HG03175 (cell line): Measurements from ENCODE around the gene CLIP2.
A peak's percentile ranks its signal among the peaks of the same experiment; 100 is the strongest.

Experiments
- ATAC-seq: cut with Tn5 transposase; IDR thresholded peaks from one replicate; pipeline ENCODE4 v1.9.1; 2021; ENCODE audit warnings: mild to moderate bottlenecking, moderate library complexity; ENCODE audit not compliant: unreplicated experiment

The CLIP2 gene

DNA sequence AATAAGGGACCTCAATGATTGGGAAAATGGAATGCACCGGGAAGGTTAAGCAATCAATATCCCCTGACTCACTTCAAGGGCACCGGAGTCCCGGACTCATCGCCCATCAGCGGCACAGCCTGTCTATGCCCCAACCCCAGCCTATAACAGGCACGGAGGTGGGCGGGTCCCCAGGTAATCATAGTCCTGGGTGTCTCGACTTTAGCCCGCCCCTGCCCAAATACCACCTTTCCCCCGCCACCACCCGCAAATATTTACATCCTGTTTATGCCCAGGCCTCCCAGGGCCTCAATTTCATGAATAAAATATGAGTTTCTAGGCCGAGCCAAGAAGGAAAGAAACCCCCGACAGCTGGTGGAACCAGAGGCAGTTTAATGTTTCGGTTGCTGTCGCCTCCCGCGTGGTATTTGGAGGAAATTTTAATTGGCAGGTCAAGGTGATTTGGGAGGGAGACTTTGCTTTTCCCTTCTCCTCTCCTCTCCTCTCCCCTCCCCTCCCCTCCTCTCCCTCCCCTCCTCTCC, 19.4 kb upstream of the CLIP2 start:
- peak; percentile 28 for ATAC-seq

DNA sequence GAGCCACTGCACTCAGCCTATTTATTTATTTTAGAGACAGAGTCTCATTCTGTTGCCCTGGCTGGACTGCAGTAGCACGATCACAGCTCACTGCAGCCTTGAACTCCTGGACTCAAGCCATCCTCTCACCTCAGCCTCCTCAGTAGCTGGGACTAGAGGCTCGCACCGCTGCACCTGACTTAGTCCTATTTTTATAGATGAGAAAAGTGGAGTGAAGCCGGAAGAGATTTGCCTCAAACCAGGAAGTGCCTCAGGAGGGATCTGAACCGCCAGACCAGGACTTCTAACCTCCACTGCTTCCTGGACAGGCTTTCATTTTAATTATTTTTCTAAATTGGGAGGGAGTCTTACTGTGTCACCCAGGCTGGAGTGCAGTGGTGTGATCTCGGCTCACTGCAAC, 17.5 kb upstream of the CLIP2 start:
- no peak for ATAC-seq

DNA sequence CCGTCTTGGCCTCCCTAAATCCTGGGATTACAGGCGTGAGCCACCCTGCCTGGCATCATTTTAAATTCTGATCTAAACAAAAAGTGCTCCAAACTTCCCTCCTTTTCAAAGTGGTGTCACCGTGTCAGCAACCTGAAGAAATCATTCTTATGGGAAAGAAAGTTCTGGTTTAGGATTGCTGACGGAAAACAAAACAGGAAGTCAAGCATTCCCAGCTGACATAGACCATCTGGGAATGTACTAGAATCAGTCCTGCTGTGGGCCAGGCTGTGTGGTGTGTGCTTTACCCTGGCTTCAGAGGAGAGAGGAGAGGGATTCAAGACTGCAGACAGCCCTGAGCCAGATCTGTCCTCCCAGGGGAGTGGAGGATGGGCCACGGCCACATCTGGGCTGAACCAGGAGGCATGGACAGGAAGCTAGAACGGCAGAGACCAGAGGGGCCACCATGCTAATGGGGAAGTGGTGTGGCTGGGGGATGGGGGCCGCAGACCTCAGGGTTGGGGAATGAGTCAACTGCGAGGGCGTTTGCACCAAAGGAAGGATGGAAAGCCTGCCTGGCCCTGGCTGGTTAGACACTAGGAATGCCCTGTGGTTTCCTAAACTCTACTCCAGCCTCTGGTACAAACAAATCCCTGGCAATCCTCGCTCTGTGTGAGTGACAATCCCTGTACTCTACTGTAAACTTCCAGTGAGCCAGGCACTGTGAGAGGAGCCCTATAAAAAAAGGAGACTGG, 16.7 kb upstream of the CLIP2 start:
- peak; percentile 85 for ATAC-seq

DNA sequence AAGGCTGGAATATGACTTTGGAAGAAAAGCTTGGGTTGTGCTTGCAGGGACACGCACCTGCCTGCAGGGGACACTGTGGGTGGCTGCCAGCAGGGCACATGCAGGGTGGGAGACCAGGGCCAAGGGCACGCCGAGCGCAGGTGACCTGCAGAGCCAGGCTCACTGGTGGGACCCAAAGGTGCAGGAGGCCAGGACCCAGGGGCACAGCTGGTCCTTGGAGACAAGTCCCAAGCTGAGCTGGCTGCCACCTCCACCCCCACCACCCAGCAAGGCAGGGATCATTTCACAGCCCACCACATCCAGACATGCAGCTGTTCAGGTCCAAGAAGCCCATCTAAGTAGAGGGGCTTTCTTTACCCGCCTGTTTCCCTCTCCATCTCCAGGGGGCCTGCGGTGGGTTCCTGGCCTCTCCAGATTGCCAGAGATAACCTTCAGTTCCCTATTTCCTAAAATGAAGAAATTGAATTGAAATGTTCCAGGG, 13.8 kb upstream of the CLIP2 start:
- ATAC-seq = no peak

DNA sequence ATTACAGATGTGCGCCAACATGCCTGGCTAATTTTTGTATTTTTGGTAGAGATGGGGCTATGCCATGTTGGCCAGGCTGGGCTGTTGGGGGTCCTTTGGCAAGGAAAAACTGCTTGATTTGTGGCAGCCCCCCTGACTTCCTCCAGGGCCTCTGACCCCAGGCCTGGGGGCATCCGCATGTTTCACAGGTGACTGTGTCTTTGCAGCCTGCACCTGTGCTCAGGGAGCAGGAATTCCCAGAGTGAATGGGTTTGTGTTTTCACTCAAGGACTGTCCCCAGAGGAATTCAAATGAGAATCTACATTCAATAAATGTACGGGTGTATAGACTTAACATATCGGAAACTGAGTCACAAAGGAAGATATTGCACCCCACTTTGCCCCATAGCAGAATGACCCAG, 11.6 kb upstream of the CLIP2 start:
- no peak for ATAC-seq

DNA sequence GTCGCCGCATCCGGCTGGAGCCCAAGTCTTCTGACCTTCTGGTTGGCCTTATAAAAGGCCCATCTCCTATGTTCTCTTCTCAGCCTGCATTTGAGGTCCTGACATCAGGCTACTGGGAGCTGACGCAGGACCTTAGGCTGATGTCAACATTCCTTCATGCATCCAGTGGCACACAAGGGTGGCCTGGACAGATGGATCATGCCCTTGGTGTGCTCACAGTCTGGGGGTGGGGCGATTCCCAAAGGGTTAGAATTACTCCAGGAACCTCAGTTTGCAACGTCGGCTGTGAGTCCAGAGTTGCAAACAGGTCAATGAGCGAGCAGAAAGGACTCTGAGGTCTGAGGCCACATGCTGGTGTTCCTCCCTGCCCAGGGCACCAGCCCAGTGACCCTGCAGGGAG, 8.2 kb upstream of the CLIP2 start:
- ATAC-seq = no peak

DNA sequence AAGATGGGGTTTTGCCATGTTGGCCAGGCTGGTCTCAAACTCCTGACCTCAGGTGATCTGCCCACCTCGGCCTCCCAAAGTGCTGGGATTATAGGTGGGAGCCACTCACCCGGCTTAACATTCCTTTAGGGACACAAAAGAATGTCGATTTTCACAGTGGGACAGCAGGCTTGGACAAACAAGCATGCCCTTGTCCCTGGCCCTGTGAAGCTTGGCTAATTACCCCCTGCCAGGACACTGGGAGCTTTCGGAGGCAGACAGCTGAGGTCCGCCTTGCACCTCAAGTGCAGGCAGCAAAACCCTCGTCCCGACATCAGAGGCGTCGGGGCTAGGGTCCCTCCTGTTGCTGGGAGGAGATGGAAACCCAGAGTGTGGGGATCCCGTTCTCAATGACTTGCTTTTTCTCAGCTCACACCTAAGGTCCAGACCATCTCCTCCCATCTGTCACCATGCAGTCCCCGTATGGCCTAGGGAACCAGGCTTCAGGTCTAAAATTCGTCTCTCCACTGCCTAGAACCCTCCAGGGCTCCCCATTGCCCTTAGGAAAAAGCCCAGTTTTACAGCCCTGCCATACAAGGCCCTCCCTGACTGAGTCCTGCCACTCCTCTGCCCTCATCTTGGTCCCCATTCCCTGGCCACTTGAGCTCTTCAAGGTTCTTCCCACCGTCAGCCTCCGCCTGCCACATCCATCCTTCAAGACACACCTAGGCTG, 6.3 kb upstream of the CLIP2 start:
- no peak for ATAC-seq

DNA sequence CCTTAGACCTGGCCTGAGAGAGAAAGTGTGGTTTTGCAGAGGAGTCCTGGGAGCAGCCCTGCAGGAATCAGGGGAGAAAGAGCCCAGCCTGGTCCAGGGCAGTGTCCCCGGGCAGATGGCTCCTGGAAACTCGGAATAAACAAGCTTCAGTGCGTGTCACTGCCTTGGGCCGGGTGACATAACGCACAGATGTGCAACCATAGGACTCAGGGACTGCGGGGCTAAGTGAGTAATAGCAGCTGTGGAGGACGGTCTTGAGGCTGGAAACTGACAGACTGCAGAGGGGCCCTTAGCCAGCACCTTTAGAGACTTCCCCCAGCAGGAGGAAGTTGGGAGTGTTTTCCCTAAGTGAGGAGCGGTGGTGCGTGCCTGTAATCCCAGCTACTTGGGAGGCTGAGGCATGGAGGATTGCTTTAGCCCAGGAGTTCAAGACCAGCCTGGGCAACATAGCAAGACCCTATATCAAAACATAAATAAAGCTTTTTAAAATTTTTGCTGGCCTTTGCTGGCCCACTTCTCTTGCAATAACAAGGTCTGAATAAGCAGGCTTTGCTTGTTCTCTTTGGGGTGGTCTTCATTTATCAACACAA, 5.3 kb upstream of the CLIP2 start:
- ATAC-seq = no peak

DNA sequence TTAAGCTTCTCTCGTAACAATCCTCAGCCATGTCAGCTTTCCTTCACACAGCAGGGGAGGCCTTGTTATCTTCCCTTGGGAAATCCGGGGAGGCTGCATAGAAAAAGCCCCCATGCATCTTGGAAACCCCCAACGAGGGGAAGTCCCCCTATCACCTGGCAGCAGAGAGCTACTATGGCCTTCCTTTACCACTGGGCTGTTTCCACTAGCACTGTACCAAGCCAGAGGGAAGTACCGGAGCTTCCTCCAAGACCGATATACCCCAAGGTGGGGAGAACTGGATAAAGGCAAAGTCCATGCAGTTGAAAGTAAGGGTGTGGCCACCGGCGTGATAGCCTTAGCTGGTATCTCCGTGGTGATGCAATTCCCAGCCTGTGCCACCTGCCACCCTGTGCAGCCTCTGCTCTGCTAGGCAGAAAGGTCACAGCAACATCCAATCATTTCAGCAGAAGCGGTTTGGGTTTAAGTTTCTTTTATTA, 4.4 kb upstream of the CLIP2 start:
- no peak for ATAC-seq

DNA sequence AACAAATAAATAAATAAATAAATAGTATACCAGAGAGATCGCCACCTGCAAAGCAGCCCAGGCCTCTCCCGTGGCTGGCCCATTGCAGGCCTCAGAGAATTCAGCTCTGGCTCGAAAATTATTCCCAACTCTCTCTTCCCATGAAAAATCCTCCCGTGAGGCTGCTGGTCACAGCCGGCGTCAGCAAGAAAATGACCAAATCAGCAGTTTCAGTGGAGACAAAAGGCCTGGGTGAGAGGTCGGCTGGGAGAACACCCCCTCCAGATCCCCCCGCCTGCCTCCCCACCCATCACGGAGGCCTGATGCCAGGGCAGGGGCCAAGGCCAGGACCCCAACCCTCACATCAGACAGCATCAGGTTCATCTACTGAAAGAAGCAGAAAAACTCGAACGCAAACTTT, 3.1 kb upstream of the CLIP2 start:
- ATAC-seq = no peak

DNA sequence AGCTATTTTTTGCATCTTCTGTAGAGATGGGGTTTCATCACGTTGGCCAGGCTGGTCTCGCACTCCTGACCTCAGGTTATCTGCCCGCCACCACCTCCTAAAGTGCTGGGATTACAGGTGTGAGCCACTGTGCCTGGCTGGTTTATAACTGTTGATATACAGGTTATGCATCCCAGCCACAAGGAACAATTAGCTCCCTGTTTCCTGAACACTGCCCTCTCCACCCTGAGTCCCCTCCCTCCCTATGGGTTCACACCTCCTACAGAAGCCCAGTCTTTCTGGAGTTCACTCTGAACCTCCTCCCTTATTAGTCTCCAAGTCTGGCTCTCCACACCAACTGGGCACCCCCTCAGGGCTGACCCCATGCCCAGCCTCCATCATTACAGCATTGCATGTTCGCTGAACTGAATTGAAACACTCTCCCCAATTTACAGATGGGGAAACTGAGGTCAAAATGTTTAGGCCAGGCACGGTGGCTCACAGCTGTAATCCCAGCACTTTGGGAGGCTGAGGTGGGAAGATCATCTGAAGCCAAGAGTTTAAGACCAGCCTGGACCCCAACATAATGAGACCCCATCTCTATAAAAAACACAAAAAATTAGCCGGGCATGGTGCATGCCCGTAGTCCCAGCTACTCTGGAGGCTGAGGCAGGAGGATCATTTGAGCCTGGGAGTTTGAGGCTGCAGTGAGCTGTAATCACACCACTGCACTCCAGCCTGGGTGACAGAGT, 1.7 kb upstream of the CLIP2 start:
- no peak for ATAC-seq

DNA sequence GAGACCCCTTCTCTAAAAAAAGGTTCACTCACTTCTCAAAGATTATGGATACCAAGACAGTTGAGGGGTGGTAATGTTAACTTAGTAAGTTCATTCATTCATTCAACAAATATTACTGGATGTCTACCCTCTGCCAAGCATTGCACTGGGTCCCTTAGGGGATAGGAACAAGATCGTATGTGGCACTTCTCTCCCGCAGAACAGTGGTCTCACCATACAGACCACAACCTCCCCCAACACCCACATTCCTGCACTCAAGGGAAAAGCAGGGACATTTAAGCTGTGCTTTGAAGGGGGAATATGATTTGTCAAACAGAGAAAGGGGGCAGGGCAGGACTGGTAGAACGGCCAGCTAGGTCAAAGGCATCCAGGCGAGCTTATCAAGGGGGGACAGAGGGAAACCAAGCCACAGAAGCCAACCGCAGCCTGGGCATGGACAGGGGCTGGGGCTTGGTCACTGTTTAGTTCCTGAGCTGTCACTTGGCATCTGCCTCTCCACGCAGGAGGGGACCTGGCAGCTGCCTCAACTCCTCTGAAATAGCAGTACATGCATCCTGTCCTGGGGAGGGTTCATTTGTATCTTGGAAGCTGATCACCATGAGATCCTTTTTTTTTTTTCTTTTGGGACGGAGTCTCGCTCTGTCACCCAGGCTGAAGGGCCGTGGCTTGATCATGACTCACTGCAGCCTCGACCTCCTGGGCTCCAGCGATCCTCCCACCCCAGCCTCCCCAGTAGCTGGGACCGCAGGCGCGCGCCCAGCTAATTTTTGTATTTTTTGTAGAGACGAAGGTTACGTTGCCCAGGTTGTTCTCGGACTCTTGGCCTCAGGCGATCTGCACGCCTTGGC, 949 bp upstream of the CLIP2 start:
- no peak for ATAC-seq

DNA sequence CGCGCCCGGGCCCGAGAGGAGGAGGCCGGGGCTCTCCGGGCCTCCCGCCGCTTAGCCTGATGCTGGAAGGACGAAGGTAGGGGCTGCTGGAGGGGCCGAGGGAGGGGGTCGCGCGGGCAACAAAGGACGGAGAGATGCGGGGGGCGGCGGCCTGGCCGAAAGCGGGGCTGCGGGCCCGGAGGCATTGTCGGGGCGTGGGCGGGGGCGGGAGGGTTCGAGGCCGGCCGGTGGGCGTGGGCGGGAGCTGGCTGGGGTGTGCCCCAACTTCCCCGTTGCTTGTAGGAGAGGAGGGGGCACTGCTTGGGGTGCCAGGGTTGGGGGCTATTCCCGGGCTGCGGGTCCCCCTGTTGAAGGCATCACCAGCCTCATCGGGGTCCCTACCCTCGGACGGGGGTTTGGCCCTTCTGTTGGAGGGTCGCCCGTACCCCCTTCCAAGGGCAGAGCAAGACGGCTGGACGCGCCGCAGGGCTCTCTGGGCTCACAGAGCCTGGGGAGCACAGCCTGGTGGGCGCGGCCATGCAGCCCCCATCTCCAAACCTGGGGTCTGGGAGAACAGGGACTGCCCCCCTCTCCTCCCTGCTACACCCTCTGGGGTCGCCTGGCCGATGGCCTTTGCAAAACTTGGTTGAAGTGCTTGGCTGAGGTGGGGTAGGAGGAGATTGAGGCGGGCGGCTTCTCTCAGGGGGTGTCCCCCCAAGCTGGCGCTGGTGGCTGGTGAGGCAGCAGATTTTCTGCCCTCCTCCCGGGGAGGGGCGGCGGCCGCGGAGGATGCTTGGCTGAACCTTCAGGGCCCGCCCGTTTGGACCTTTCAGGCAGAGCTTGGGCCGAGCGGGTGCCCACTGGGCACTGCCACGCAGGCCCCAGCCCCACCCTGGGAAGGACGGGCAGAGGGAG, 699 bp downstream of the CLIP2 start:
- ATAC-seq = no peak

DNA sequence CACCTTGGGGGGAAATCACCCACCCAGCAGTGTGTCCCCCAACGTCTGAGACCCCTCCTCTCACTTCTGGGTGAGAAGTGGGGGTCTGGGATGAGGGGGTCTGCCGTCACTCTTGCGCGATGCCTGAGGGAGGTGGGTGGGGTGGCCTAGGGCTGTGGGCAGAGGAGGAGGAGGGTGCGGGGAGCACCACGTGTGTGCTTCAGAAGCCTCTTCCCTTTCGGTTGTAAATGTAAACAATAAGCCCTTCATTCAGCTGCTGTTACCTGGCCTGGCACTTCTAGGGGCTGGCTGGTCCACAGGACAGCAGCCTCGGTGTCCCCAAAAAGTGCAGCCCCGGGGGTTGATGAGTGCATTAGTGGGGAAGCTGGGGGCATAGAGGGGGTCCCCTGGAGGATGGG, 1.3 kb downstream of the CLIP2 start:
- no peak for ATAC-seq

DNA sequence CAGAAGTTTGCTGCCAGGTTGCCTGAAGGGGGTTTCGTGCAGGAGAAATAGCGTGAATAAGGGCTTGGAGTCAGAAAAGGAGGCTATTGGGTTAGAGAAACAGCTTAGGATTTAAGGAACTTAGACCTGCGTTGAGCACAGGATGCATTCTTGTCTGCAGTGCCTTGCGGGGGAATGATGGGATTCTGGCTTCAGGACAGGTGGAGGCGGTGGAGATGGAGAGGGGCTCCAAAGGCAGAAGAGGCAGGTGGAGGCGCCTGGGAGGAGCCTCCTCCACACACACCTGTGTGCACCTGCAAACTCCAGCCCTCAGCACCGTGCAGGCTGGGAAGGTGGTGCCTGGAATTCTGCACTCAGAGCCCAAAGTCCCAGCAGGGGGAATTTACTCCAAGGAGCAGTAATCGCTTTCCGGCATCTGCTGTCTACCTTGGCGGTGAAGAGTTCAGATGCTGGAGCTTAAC, 1.8 kb downstream of the CLIP2 start:
- ATAC-seq = no peak

DNA sequence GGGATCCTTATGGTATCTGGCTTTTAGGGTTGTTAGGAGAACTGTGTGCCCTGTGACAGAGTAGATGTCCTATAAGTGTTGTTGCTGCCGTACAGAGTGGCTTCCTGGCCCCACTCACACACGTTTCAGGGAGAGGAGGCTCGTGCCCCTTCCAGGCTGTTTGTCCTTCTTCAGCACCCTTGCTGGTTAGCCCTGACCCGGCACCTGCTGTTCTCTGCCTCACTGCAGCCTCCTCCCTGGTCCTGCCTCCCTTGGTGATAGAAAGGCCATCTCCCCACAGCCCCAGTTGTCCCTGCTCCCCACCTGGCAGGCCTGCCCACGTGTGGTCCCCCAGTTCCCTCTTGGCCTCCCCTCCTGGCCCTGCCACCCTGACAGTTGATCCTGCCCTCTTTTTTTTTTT, 2.3 kb downstream of the CLIP2 start:
- no peak for ATAC-seq

DNA sequence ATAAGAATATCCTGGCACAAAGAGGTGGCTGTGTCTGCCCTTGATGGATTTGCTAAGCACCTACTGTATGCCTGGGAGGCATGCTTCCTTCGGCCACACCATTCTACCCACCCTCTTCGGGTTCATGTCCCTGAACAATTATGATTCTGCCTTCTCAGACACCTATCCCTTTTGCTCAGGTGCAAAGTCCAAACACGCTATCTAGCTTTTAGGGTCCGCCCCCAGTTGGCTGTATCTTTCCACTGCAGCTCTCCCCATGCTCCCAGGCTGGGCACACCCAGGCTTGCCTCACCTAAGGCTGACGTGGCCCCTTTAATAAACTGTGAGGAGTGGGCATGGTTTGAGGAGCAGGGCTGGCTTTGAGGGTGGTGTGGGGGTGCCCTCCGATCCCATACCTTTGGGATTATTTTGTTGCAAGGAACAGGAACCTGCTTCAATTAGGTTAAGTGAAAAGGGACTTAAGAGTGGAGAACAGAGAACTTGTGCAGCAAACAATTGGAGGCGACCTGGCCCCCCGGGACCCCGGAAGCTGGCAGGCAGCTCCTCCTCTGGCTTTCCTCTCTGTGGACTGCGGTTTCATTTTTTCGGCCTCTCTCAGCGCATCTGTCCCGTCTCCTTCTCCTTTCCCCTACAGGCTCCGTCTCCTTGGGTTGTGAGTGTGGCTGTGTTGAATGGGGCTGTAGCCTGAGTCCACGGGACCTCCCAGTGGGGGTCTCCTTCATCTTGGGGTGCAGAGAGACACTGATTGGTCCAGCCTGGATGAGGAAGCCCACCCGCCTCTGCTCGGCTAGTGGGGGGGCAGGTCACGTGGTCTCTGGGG, 3.8 kb downstream of the CLIP2 start:
- no peak for ATAC-seq

DNA sequence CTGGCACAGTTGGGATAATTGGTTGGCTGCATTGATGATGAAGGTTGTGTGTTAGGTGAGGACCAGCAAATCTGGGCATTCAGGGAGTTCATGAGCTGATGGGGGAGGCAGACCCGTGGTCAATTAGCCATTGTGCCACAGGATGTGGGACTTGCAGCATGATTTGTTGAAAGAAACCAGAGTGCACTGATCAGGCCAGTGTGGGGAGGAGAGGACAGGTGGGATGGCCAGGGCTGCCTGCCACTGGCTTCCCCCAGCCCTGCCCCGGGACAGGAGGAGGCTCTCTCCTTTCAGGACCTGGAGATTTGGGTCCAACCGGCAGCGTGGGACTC, 4.3 kb downstream of the CLIP2 start:
- ATAC-seq = no peak
